Dermis microvascular lymphatic vessel endothelial cell (primary cell): Measurements from ENCODE around the gene DNAJC24. TPM values are rescaled to one million over a fixed set of nuclear protein-coding genes. Genes with fewer than 3 reads are reported as not detected.

Experiments used
- total RNA-seq: library from RNA; depleted of rRNA; stranded (reverse); fragments of >200 nt; gene quantifications from 2 replicates; pipeline ENCODE4 v1.2.1, GENCODE V29; 2014

Gene DNAJC24
- total RNA-seq, 1 donor from 2014 or later: 9.6 TPM

Other genes with a start within 250 kb of the DNAJC24 start
- gene DCDC1, start 121 bp upstream of the DNAJC24 start, total RNA-seq: under 0.01 TPM in 2 replicates
- gene IMMP1L, start 139.8 kb downstream of the DNAJC24 start, total RNA-seq: 6.4 and 9.4 TPM in 2 replicates
- 12.0 and 12.7 TPM in 2 replicates for gene ELP4, start 139.9 kb downstream of the DNAJC24 start, total RNA-seq